ENCODE results near the gene HIP1.

Gene HIP1

GRCh38 chr7:75652788-75653187 lies 86.0 kb downstream of the HIP1 start:
- H3K4me3 ChIP-seq (ENCODE audit: low read depth, low read length), result no peak overlapping the region
- TF ChIP-seq CTCF (IDR thresholded peaks at IDR 0.05; ENCODE audit: insufficient read depth, low read depth, low read length, missing control alignments), result no peak
- no peak for DNase-seq (ENCODE audit: low read depth)

- no peak for DNase-seq (ENCODE audit: low read depth)
- no peak overlapping the region for H3K4me3 ChIP-seq (ENCODE audit: low read depth, low read length)
- TF ChIP-seq CTCF (IDR thresholded peaks at IDR 0.05; ENCODE audit: insufficient read depth, low read depth, low read length, missing control alignments), result no peak
Measured at GRCh38 chr7:75650681-75651080, 88.1 kb downstream of the HIP1 start.

- no peak overlapping the region for H3K4me3 ChIP-seq (ENCODE audit: low read depth, low read length)
- DNase-seq (ENCODE audit: low read depth), result no peak
- no peak for TF ChIP-seq CTCF (IDR thresholded peaks at IDR 0.05; ENCODE audit: insufficient read depth, low read depth, low read length, missing control alignments)
Measured at GRCh38 chr7:75650062-75650461, 88.7 kb downstream of the HIP1 start.

- TF ChIP-seq CTCF (IDR thresholded peaks at IDR 0.05; ENCODE audit: insufficient read depth, low read depth, low read length, missing control alignments), result no peak
- no peak for DNase-seq (ENCODE audit: low read depth)
- no peak overlapping the region for H3K4me3 ChIP-seq (ENCODE audit: low read depth, low read length)
Measured at GRCh38 chr7:75649462-75649861, 89.3 kb downstream of the HIP1 start.

- TF ChIP-seq CTCF (IDR thresholded peaks at IDR 0.05; ENCODE audit: insufficient read depth, low read depth, low read length, missing control alignments), result no peak
- no peak overlapping the region for H3K4me3 ChIP-seq (ENCODE audit: low read depth, low read length)
- DNase-seq (ENCODE audit: low read depth), result no peak
Measured at GRCh38 chr7:75647709-75648438, 90.9 kb downstream of the HIP1 start.

- no peak for DNase-seq (ENCODE audit: low read depth)
- no peak overlapping the region for H3K4me3 ChIP-seq (ENCODE audit: low read depth, low read length)
- TF ChIP-seq CTCF (IDR thresholded peaks at IDR 0.05; ENCODE audit: insufficient read depth, low read depth, low read length, missing control alignments), result no peak
Measured at GRCh38 chr7:75646571-75647102, 92.1 kb downstream of the HIP1 start.

GRCh38 chr7:75645570-75645969 lies 93.2 kb downstream of the HIP1 start:
- H3K4me3 ChIP-seq (ENCODE audit: low read depth, low read length), result no peak overlapping the region

More at GRCh38 chr7:75645570-75645969, 93.2 kb downstream of the HIP1 start:
- DNase-seq (ENCODE audit: low read depth), result no peak
- no peak for TF ChIP-seq CTCF (IDR thresholded peaks at IDR 0.05; ENCODE audit: insufficient read depth, low read depth, low read length, missing control alignments)
